ENCODE measurements around the gene REPIN1. TPM values are rescaled to one million over a fixed set of nuclear protein-coding genes. Genes with fewer than 3 reads are reported as not detected.

Gene REPIN1
- total RNA-seq, result 55.6 and 67.2 TPM in 2 replicates

GRCh38 chr7:150368096-150368883 is at the start of gene REPIN1:
REPIN1 (plus strand) TSS chr7:150368822; CDS start chr7:150369712, 890 bp downstream.

GRCh38 chr7:150322833-150323681 is 45.6 kb upstream of the REPIN1 start, which contains the start of the genes ACTR3C and LRRC61:
ACTR3C (minus strand) TSS chr7:150323545; CDS start chr7:150295296, 28,249 bp downstream.
LRRC61 (plus strand) TSS chr7:150323355; CDS start chr7:150336862, 13,507 bp downstream.

GRCh38 chr7:150341263-150342120 is 27.1 kb upstream of the REPIN1 start, which contains the start of gene RARRES2:
RARRES2 (minus strand) TSS chr7:150341629; CDS start chr7:150340609, 1,020 bp downstream.

GRCh38 chr7:150378853-150379440 is 10.3 kb downstream of the REPIN1 start, which contains the start of gene ZNF775:
ZNF775 (plus strand) TSS chr7:150379330; CDS start chr7:150388471, 9,141 bp downstream.

Other genes with a start within 250 kb of the REPIN1 start
- gene LRRC61, start 45.5 kb upstream of the REPIN1 start, total RNA-seq, result 1.9 and 2.2 TPM in 2 replicates
- 1.00 and 1.5 TPM in 2 replicates for gene ACTR3C, start 45.3 kb upstream of the REPIN1 start, total RNA-seq
- gene RARRES2, start 27.2 kb upstream of the REPIN1 start, total RNA-seq, result 3.3 and 27.1 TPM in 2 replicates
- gene ZNF775, start 10.5 kb downstream of the REPIN1 start, total RNA-seq, result 6.3 and 7.5 TPM in 2 replicates
- under 0.01 and 0.12 TPM in 2 replicates for gene GIMAP8, start 81.8 kb downstream of the REPIN1 start, total RNA-seq
- gene GIMAP7, start 146.1 kb downstream of the REPIN1 start, total RNA-seq, result 0.11 TPM in 1 of 2 replicates, not detected in the other
- gene GIMAP4, start 198.6 kb downstream of the REPIN1 start, total RNA-seq, result 0.44 and 0.50 TPM in 2 replicates

Measured in uterine smooth muscle cell (primary cell).